ENCODE results near the gene ZNF625.

DNA sequence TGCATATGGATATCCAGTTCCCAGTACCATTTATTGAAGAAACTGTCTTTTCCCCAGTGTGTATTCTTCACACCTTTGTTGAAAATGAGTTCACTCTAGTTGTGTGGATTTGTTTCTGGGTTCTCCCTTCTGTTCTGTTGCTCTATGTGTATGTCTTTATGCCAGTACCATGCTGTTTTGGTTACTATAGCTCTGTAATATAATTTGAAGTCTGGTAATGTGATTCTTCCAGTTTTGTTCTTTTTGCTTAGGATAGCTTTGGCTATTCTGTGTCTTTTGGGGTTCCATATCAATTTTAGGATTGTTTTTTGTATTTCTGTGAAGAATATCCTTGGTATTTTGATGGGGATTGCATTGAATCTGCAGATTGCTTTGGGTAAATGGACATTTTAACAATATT is 41.6 kb upstream of the ZNF625 start:
- TF ChIP-seq POLR2AphosphoS5 (IDR thresholded peaks at IDR 0.05; ENCODE audit: low read depth) (no peak), CTCF (conservative IDR thresholded peaks at IDR 0.05; ENCODE audit: low read depth in 2 of 2) (no peak), EZH2 (IDR thresholded peaks at IDR 0.05; ENCODE audit: low read depth, unreplicated experiment) (no peak), EZH2phosphoT487 (IDR thresholded peaks at IDR 0.05; ENCODE audit: unreplicated experiment) (no peak), REST (IDR thresholded peaks at IDR 0.05; ENCODE audit: unreplicated experiment) (no peak), CREB1 (CRISPR knock-in tag; IDR thresholded peaks at IDR 0.05; ENCODE audit: low read depth) (no peak)
